ENCODE data around the gene CAV2. TPM values are rescaled to one million over a fixed set of nuclear protein-coding genes. Genes with fewer than 3 reads are reported as not detected.
"Not testable (repeated sequence)": the region's sequence is repeated elsewhere in the genome, so short reads cannot be mapped to it uniquely, and the experiment has no call there.

Gene CAV2
- polyA plus RNA-seq, 1 of the 3 experiments (the other 2 are of a cell fraction) = 182 TPM

DNA sequence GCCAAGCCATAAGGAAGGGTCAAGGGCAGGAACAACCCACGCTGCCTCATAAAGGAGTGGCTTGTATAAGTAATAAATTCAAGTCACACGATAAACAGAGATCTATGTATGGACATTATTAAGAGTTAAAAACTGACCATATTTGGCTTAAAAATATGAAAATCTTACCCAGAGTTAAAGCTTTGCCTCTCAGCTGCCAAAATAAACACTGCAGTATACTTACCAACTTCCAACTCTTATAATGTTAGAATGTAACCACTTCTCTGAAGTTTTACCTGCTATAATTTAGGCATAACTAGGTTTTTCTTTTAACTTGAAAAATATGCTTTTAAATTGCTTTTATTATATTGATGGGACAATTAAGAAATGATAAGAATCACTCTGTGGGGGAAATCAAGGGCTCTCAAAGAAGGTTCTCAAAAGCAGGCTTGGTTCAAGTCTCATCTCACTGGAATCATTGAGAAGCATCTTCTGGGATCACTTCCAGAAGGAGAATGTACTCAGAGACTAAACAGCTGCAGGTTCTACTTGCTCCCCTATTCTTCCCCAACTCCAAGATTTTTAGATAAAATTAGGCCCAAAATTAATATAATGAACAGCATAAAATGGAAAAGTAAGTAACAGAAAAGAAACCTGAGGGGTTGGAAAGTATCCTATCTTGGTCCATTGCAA lies 16.1 kb upstream of the CAV2 start (continued):
- TF ChIP-seq, protein P1, sequence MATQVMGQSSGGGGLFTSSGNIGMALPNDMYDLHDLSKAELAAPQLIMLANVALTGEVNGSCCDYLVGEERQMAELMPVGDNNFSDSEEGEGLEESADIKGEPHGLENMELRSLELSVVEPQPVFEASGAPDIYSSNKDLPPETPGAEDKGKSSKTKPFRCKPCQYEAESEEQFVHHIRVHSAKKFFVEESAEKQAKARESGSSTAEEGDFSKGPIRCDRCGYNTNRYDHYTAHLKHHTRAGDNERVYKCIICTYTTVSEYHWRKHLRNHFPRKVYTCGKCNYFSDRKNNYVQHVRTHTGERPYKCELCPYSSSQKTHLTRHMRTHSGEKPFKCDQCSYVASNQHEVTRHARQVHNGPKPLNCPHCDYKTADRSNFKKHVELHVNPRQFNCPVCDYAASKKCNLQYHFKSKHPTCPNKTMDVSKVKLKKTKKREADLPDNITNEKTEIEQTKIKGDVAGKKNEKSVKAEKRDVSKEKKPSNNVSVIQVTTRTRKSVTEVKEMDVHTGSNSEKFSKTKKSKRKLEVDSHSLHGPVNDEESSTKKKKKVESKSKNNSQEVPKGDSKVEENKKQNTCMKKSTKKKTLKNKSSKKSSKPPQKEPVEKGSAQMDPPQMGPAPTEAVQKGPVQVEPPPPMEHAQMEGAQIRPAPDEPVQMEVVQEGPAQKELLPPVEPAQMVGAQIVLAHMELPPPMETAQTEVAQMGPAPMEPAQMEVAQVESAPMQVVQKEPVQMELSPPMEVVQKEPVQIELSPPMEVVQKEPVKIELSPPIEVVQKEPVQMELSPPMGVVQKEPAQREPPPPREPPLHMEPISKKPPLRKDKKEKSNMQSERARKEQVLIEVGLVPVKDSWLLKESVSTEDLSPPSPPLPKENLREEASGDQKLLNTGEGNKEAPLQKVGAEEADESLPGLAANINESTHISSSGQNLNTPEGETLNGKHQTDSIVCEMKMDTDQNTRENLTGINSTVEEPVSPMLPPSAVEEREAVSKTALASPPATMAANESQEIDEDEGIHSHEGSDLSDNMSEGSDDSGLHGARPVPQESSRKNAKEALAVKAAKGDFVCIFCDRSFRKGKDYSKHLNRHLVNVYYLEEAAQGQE (IDR thresholded peaks at IDR 0.05; ENCODE audit: low read depth, low read length) = no peak

DNA sequence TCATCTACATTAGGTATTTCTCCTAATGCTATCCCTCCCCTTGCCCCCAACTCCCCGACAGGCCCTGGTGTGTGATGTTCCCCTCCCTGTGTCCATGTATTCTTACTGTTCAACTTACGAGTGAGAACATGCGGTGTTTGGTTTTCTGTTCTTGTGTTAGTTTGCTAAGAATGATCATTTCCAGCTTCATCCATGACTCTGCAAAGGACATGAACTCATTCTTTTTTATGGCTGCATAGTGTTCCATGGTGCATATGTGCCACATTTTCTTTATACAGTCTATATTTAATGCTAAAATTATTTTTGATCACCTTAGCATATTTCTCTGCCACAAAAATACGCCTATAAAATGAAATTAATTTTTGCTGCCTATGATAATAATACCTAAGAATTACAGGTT lies 15.1 kb upstream of the CAV2 start:
- DNase-seq; H3K27me3 ChIP-seq (ENCODE audit: insufficient read depth); H3K36me3 ChIP-seq (replicated peaks in 1 of 2; ENCODE audit: control insufficient read depth in 1 of 2, insufficient read depth in 2 of 2, low read length in 1 of 2); H2AFZ ChIP-seq (ENCODE audit: low read depth); H3K9ac ChIP-seq; H3K4me1 ChIP-seq (ENCODE audit: control insufficient read depth in 1 of 2, insufficient read depth in 2 of 2, low read depth in 1 of 2, low read length in 1 of 2); H3K4me2 ChIP-seq; H4K20me1 ChIP-seq (ENCODE audit: insufficient read depth); H3K9me2 ChIP-seq; H3K9me3 ChIP-seq; H3K79me2 ChIP-seq (ENCODE audit: insufficient read depth); H3K27ac ChIP-seq (ENCODE audit: low read depth in 2 of 2, low read length in 1 of 2); H3K4me3 ChIP-seq (ENCODE audit: low read depth in 2 of 2, low read length in 1 of 2); CTCF ChIA-PET: not testable (repeated sequence)
- POLR2A ChIA-PET = interaction anchor here (0.6 kb wide), 1 partner anchor 20 kb away, joined by 3 read pairs; no protein-coding TSS in a partner anchor
- 58% methylated on average over 4 of the region's 4 CpGs for WGBS (ENCODE audit: low lambda C conversion rate)
- peaks cover 22% of the 10 kb centered on the region for H3F3A ChIP-seq (replicated peaks; ENCODE audit: insufficient read depth)

DNA sequence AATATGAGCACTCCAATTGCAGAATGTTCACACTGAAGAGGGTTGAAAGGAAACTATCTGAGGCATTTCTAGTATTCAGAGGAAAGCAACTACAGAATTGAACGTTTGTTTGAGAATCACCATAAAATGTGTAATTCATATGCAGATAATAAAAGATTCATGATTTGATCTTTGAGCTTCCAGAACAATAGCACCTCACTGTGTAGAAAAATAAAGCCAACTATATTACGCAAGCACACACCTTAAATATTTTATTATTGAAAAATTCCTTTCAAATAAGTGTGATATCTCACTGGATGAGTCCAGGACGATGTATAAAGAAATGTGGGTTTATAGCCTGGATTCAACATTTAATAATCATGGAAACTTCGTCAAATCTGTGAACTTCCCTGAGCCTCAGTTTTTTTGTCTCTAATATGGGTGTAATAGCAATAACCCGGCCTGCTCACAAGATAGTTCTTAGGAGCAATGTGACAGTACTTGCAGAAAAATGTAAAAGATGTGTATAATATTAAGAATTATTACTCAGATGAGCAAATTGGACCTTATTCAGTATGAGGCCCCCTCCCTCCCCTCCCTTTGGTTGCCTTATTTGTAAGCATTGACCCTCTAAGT lies 11.5 kb upstream of the CAV2 start:
- Histone ChIP-seq H4K20me1 (ENCODE audit: insufficient read depth) (no peaks in the 10 kb centered on the region), H3K9ac (no peak overlapping the region), H3K9me3 (no peaks in the 10 kb centered on the region), H3K36me3 (replicated peaks in 1 of 2; ENCODE audit: control insufficient read depth in 1 of 2, insufficient read depth in 2 of 2, low read length in 1 of 2) (no peaks in the 10 kb centered on the region), H3K4me3 (ENCODE audit: low read depth in 2 of 2, low read length in 1 of 2) (no peak overlapping the region), H3K4me1 (ENCODE audit: control insufficient read depth in 1 of 2, insufficient read depth in 2 of 2, low read depth in 1 of 2, low read length in 1 of 2) (peaks cover 1 to 20% of the 10 kb centered on the region in 2 experiments; a peak in 3 of 4 replicates), H3K27ac (ENCODE audit: low read depth in 2 of 2, low read length in 1 of 2) (no peak overlapping the region), H3K9me2 (no peaks in the 10 kb centered on the region), H3K4me2 (no peak overlapping the region), H3F3A (replicated peaks; ENCODE audit: insufficient read depth) (peaks cover 23% of the 10 kb centered on the region), H3K27me3 (ENCODE audit: insufficient read depth) (no peaks in the 10 kb centered on the region), H3K79me2 (ENCODE audit: insufficient read depth) (no peaks in the 10 kb centered on the region), H2AFZ (ENCODE audit: low read depth) (no peak overlapping the region)
- no peak for DNase-seq
- ChIA-PET CTCF (interaction anchor here (1.2 kb wide), 1 partner anchor 315 kb away, joined by 3 read pairs; no protein-coding TSS in a partner anchor), POLR2A (no interaction called here)
- 40% methylated on average over 5 of the region's 5 CpGs for WGBS (ENCODE audit: low lambda C conversion rate)
- TF ChIP-seq JUND (IDR thresholded peaks at IDR 0.05) (no peak), NRF1 (IDR thresholded peaks at IDR 0.05; ENCODE audit: low read depth, low read length) (no peak), GABPA (IDR thresholded peaks at IDR 0.05; ENCODE audit: low read depth) (no peak), SMC3 (IDR thresholded peaks at IDR 0.05; ENCODE audit: low read depth, low read length) (no peak), MXI1 (IDR thresholded peaks at IDR 0.05; ENCODE audit: low read depth, low read length) (no peak)
- TF ChIP-seq, protein P2, sequence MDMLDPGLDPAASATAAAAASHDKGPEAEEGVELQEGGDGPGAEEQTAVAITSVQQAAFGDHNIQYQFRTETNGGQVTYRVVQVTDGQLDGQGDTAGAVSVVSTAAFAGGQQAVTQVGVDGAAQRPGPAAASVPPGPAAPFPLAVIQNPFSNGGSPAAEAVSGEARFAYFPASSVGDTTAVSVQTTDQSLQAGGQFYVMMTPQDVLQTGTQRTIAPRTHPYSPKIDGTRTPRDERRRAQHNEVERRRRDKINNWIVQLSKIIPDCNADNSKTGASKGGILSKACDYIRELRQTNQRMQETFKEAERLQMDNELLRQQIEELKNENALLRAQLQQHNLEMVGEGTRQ (IDR thresholded peaks at IDR 0.05; ENCODE audit: borderline replicate concordance, low read depth, low read length) = no peak
- TF ChIP-seq, protein P3, sequence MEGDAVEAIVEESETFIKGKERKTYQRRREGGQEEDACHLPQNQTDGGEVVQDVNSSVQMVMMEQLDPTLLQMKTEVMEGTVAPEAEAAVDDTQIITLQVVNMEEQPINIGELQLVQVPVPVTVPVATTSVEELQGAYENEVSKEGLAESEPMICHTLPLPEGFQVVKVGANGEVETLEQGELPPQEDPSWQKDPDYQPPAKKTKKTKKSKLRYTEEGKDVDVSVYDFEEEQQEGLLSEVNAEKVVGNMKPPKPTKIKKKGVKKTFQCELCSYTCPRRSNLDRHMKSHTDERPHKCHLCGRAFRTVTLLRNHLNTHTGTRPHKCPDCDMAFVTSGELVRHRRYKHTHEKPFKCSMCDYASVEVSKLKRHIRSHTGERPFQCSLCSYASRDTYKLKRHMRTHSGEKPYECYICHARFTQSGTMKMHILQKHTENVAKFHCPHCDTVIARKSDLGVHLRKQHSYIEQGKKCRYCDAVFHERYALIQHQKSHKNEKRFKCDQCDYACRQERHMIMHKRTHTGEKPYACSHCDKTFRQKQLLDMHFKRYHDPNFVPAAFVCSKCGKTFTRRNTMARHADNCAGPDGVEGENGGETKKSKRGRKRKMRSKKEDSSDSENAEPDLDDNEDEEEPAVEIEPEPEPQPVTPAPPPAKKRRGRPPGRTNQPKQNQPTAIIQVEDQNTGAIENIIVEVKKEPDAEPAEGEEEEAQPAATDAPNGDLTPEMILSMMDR (IDR thresholded peaks at IDR 0.05) = no peak
- TF ChIP-seq, protein P4, sequence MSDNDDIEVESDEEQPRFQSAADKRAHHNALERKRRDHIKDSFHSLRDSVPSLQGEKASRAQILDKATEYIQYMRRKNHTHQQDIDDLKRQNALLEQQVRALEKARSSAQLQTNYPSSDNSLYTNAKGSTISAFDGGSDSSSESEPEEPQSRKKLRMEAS (IDR thresholded peaks at IDR 0.05; ENCODE audit: low read depth) = no peak

Data from SK-N-SH (cell line).